HG02642 (cell line): ENCODE data around the gene BABAM1.

ENCODE experiments used
- ATAC-seq: cut with Tn5 transposase; IDR thresholded peaks from one replicate; pipeline ENCODE4 v1.9.1; 2021; ENCODE audit warnings: mild to moderate bottlenecking; ENCODE audit not compliant: unreplicated experiment, poor library complexity

Gene BABAM1

GRCh38 chr19:17266975-17267788 is at the start of gene BABAM1:
Gene BABAM1 (plus strand): TSS chr19:17267443. CDS start chr19:17268807, 1,364 bp downstream.
- peak; percentile 92 for ATAC-seq

GRCh38 chr19:17219286-17219685 is 48.0 kb upstream of the BABAM1 start:
- ATAC-seq: no peak

GRCh38 chr19:17220207-17220758 is 47.0 kb upstream of the BABAM1 start:
- no peak for ATAC-seq

GRCh38 chr19:17225053-17225452 is 42.2 kb upstream of the BABAM1 start:
- no peak for ATAC-seq

GRCh38 chr19:17226002-17226933 is 41.0 kb upstream of the BABAM1 start, which contains the start of gene OCEL1:
Gene OCEL1 (plus strand): TSS chr19:17226226. CDS start chr19:17226248, 22 bp downstream.
- ATAC-seq: peak; percentile 92

- ATAC-seq: no peak
Measured at GRCh38 chr19:17227798-17228367, 39.4 kb upstream of the BABAM1 start.

DNA sequence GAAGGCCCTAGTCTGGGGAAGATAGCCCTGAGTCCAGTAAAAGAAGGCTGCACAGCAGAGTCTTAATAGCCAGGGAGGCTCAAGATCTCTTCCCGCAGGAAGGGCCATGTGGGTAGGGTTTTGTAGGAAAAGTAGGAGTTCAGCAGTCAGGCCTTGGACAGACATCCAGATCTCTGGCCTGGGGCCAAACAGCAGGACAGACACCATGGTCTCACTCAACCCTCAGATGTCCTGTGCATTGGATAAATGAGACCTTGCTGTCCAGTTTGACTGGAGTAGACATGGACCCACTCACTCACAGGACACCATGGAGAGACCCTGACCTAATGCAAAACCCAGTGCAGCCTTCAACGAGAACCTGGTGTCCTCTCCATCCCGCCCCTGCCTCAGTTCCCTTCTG is 37.4 kb upstream of the BABAM1 start:
- no peak for ATAC-seq

DNA sequence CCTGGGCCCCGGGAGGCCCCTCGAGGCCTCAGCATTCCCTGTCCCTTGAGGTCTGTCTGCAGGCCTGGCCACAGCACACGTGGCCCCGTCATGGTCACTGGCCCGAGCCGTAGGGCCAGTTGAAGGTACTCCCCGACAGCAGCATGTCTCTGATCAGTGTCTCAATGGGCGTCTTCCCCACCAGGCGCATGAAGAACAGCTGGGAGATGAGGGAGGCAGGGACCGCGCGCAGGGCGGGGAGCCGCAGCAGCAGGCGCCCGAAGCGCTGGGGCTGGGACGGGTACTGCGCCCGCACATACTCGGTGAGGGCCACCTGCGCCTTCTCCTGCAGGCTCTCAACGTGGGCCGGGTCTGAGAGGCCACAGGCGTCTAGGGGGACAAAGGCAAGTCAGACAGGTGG is 35.0 kb upstream of the BABAM1 start:
- no peak for ATAC-seq

DNA sequence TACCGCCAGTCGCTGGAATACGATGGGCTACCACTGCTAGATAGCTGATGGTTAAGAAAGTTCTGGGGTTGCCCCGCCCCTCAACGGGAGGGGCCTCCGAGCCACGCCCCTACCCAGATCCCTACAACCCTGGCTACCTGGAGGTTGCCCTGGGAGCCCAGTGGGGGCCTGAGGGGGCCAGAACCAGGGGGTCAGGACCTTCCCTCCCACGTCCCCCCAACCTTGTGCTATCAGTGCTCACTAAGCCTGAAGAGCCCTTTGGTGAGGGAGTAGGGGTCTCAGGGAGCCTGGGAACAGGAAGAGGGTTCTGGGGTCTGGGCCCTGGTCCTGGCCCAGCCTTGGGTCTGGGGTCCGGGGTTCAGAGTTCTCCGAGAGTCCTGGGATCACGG is 32.3 kb upstream of the BABAM1 start:
- peak; percentile 41 for ATAC-seq

DNA sequence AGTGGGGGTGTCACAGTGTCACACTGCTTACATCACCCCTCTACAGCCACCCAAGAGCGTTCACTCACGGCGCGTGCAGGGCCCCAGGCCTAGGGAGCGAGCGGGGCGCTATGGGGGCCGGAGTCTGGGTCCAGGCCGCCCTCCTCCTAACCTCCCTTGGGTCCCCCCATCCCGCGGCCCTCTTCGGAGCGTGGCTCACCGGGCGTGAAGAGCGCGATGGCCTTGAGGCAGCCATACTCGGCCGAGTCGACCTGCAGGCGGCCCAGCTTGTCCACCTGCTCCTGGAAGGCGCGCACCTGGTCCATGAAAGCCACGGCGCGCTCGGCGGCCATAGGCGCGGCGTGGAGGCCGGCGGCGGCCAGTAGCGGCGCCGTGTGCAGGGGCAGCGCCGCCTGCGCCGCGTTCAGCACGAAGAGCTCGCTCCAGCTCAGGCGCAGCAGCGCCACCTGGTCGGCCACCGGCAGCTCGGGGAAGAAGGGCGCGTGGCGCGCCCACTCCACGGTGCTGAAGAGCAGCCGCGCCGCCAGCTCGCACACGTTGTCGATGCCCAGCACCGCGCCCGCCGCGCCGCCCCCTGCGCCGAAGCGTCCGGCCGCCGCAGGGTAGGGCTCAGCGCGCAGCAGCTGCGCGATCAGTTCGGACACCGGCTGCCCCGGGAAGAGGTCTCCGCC is 31.8 kb upstream of the BABAM1 start:
- peak; percentile 70 for ATAC-seq

DNA sequence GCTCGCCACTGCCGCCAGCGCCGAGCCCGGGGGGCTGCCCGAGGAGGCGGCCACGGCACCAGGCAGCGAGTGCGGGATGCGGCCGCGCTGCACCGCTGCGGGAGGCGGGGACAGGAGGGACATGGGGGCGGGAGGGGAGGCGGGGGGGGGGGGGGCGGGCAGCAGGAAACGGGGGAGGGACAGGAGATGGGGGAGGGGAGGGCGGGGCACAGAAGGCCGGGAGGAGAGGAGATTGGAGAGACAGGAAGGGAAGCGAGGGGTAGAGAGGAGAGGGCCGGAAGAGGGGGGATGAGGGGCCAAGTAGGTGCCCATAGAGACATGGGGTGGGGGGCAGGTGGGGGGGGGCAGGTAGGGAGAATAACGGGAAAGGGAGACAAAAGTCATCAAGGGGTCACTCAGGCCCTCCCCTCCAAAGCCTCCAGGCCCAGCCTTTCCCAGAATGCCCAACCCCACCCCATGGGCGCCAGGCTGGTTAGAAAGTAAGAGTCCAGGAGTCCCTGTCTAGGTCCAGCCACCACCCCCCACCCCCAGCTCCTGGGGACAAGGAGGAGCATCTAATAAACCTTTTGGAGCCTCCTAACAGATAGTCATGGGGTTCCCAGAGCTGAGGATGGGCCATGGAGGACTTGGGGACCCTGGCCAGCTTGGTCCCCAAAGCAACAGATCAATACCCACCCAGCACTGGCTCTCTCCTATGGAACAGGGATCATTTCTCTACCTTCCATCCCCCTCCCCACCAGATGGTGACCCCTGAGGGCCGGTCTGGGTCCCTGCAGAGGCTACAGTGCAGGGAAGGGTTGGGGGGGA is 31.1 kb upstream of the BABAM1 start:
- no peak for ATAC-seq

DNA sequence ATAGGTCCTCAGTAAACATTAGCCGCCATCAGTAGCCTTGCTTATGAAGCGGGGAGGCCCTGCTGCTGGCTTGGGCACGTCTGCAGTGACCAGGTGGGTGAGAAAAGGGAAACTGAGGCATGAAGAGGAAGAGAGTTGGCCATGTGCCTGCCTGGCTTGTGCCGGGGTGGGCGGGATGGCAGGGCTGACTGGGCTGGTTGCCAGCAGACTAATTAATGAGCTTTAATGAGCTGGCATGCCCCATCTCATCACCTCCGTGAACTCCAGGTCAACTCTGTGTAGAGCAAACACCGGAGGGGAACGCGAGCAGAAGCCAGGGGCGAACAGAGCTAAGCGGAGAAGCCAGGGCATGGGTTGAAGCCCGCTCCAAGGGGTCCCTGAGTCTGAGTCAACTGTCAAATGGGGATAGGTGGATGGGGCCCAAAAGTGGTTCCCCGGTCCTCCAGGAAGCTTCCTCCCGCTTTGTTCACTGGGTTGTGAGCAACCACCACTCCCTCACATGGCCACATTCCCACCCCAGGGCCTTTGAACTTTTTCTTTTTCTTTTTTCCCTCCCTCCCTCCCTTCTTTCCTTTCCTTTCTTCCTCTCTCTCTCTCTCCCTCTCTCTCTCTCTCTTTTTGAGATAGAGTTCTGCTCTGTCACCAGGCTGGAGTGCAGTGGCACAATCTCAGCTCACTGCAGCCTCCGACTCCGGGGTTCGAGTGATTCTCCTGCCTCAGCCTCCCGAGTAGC is 30.3 kb upstream of the BABAM1 start:
- ATAC-seq: no peak

- no peak for ATAC-seq
Measured at GRCh38 chr19:17237747-17238706, 29.2 kb upstream of the BABAM1 start.

DNA sequence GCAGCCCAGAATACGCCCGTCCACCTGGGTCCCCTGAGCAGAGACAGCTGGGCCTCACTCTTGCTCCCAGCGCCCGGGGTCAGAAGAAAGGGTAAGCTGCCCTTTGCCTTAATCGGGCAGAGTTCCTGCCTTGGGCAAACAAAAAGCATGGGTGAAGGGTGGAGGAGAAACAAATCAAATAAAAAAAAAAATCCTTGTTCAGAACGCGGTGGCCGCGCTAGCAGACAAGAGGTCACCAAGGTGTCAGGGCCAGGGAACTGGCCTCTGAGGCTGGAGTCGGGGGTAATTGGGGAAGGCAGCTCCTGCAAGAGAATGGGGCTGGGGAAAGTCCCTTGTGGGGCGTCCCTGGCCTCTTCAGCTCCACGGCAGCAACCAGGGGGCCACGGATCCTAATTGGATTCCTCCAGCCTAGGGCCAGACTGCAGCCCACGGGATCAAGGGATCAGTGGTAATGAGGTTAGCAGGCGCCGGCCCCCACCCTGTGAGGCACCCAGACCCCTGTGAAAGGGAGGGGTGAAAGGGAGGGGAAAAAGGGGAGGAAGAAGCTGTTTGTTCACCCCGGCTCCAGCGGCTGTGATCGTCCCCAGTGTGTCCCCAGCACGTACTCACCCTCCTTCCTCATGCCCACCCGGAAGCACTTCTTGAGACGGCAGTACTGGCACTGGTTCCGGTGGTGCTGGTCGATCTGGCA is 27.0 kb upstream of the BABAM1 start:
- ATAC-seq: no peak

DNA sequence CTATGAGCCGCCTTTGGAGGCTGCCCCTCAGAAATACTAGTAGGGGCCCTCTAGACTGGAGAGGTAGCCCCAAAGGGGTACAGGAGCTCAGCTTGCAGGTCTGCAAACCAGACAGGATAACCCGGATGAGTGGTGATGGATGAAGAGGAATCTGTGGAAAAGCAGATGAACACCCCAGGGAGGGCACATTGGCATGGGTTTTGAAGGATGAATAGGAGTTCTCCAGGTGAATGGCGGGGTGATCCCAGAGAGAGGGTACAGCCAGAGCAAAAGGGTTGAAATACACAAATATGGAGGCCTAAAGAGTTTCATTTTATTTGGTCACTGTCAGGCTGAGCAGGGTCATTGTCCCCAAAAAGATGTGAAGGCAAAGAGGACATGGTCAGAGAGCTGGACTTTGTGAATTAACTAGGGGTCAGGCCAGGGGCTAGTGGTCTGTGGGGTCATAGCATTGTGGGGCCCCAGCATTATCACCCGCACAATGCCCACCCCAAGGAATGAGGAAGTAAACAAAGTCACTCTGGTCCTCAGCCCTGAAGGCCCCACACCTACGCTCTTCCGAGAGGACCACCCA is 26.3 kb upstream of the BABAM1 start:
- ATAC-seq: no peak

- no peak for ATAC-seq
Measured at GRCh38 chr19:17242431-17243208, 24.6 kb upstream of the BABAM1 start.
